ENCODE results near the gene SLC6A8. TPM values are rescaled to one million over a fixed set of nuclear protein-coding genes. Genes with fewer than 3 reads are reported as not detected.
"Not testable (repeated sequence)": the region's sequence is repeated elsewhere in the genome, so short reads cannot be mapped to it uniquely, and the experiment has no call there.

The SLC6A8 gene
- total RNA-seq, 2 experiments from 2014 or later = 0.42 to 0.71 TPM

- no peak for TF ChIP-seq CTCF (IDR thresholded peaks at IDR 0.05)
- POLR2A ChIA-PET = no interaction called here
- H3K27ac ChIP-seq (ENCODE audit: low read depth in 1 of 2, low read length in 2 of 2) = no peak overlapping the region
- peak overlapping the region; percentile 30 for H3K4me3 Mint-ChIP-seq
- H3K36me3 Mint-ChIP-seq (ENCODE audit: low read depth) = peaks cover 11% of the 10 kb centered on the region
- H3K4me1 ChIP-seq (ENCODE audit: insufficient read depth, low read length) = peaks cover 32% of the 10 kb centered on the region
- no peaks in the 10 kb centered on the region for H3K9me3 Mint-ChIP-seq
- no peaks in the 10 kb centered on the region for H3K9me3 ChIP-seq (ENCODE audit: control insufficient read depth in 1 of 2, insufficient read depth in 1 of 2, low read length in 2 of 2)
- ATAC-seq (ENCODE audit: poor library complexity) (peak; percentile 87), DNase-seq (peak in 5 of 14 experiments; percentile 18 to 61 (median 47))
- no peaks in the 10 kb centered on the region for H3K27me3 Mint-ChIP-seq
- H3K4me1 Mint-ChIP-seq (ENCODE audit: low read depth) = peaks cover 21% of the 10 kb centered on the region
- intact Hi-C loops (cut with DNase I, micrococcal nuclease) = no loop called here
- peak overlapping the region; percentile 14 for H3K4me3 ChIP-seq (ENCODE audit: low read length)
- H3K27ac Mint-ChIP-seq = peak overlapping the region; percentile 68
- no peaks in the 10 kb centered on the region for H3K27me3 ChIP-seq (ENCODE audit: control insufficient read depth in 1 of 2, insufficient read depth in 2 of 2, low read length in 2 of 2)
- CTCF ChIA-PET = no interaction called here
- peaks cover 8% of the 10 kb centered on the region for H3K36me3 ChIP-seq (ENCODE audit: insufficient read depth, low read length)
These were observed 52.2 kb downstream of the SLC6A8 start for GRCh38 chrX:153739754-153740486.

GRCh38 chrX:153740631-153741222 is 53.0 kb downstream of the SLC6A8 start:
- no peaks in the 10 kb centered on the region for H3K9me3 ChIP-seq (ENCODE audit: control insufficient read depth in 1 of 2, insufficient read depth in 1 of 2, low read length in 2 of 2)
- ChIA-PET POLR2A (no interaction called here), CTCF (no interaction called here)
- Mint-ChIP-seq H3K4me3 (peak overlapping the region; percentile 30), H3K27me3 (no peaks in the 10 kb centered on the region), H3K27ac (peak overlapping the region; percentile 68), H3K4me1 (ENCODE audit: low read depth) (peaks cover 14% of the 10 kb centered on the region), H3K9me3 (no peaks in the 10 kb centered on the region), H3K36me3 (ENCODE audit: low read depth) (peaks cover 3% of the 10 kb centered on the region)
- peaks cover 8% of the 10 kb centered on the region for H3K36me3 ChIP-seq (ENCODE audit: insufficient read depth, low read length)
- TF ChIP-seq CTCF (IDR thresholded peaks at IDR 0.05) = no peak
- no peaks in the 10 kb centered on the region for H3K27me3 ChIP-seq (ENCODE audit: control insufficient read depth in 1 of 2, insufficient read depth in 2 of 2, low read length in 2 of 2)
- no peak for DNase-seq
- peak overlapping the region; percentile 14 for H3K4me3 ChIP-seq (ENCODE audit: low read length)
- H3K4me1 ChIP-seq (ENCODE audit: insufficient read depth, low read length) = peaks cover 26% of the 10 kb centered on the region
- no peak for ATAC-seq (ENCODE audit: poor library complexity)
- intact Hi-C loops (cut with DNase I, micrococcal nuclease) = no loop called here
- no peak overlapping the region for H3K27ac ChIP-seq (ENCODE audit: low read depth in 1 of 2, low read length in 2 of 2)

DNA sequence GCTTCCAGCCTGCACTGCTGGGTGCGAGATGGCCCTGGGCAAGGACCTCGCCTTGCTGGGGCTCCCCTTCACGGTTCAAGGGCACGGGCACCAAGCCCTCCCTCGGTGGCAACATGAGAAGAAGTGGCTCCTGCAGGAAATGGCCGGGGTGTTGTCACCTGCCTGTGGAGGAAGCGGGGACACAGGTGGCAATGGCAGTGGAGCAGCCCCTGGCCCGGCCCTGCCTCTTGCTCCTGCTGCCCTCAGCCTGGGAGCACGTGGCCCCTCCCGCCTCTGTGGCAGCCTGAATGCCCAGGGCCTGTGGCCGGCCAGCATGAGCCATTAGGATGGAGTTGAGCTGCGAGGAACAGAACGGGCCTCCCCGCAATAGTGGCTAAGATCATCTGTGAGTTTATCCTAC is 53.7 kb downstream of the SLC6A8 start:
- TF ChIP-seq CTCF (IDR thresholded peaks at IDR 0.05) = no peak
- no peak overlapping the region for H3K4me3 ChIP-seq (ENCODE audit: low read length)
- ChIA-PET POLR2A (no interaction called here), CTCF (no interaction called here)
- peaks cover 5% of the 10 kb centered on the region for H3K36me3 ChIP-seq (ENCODE audit: insufficient read depth, low read length)
- Mint-ChIP-seq H3K27ac (no peak overlapping the region), H3K4me3 (no peak overlapping the region), H3K9me3 (no peaks in the 10 kb centered on the region), H3K27me3 (no peaks in the 10 kb centered on the region), H3K36me3 (ENCODE audit: low read depth) (peaks cover 3% of the 10 kb centered on the region), H3K4me1 (ENCODE audit: low read depth) (peaks cover 14% of the 10 kb centered on the region)
- intact Hi-C loops (cut with DNase I, micrococcal nuclease) = no loop called here
- no peak for DNase-seq
- no peak for ATAC-seq (ENCODE audit: poor library complexity)
- peaks cover 26% of the 10 kb centered on the region for H3K4me1 ChIP-seq (ENCODE audit: insufficient read depth, low read length)
- H3K27me3 ChIP-seq (ENCODE audit: control insufficient read depth in 1 of 2, insufficient read depth in 2 of 2, low read length in 2 of 2) = no peaks in the 10 kb centered on the region
- no peak overlapping the region for H3K27ac ChIP-seq (ENCODE audit: low read depth in 1 of 2, low read length in 2 of 2)
- no peaks in the 10 kb centered on the region for H3K9me3 ChIP-seq (ENCODE audit: control insufficient read depth in 1 of 2, insufficient read depth in 1 of 2, low read length in 2 of 2)

DNA sequence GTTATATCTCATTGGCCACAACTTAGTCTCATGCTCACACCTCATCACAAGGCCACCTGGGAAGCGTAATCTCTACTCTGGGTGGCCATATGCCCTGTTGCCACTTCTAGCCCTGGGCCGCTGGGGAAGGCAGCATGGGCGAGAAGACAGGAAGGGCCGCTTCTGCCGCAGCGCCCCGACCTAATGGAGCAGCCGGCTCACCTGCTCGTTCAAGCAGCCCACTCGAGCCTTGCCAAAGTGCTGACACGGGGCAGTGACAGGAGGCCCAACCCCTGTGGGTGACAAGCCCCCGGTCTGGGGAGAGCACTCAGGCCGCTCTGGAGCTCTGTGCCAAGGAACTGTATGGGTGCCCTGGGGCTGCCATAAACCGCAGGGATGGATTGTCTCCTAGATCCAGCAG is 54.4 kb downstream of the SLC6A8 start:
- H3K9me3 ChIP-seq (ENCODE audit: control insufficient read depth in 1 of 2, insufficient read depth in 1 of 2, low read length in 2 of 2); H3K27me3 ChIP-seq (ENCODE audit: control insufficient read depth in 1 of 2, insufficient read depth in 2 of 2, low read length in 2 of 2); ATAC-seq (ENCODE audit: poor library complexity); H3K4me3 ChIP-seq (ENCODE audit: low read length); H3K4me3 Mint-ChIP-seq; H3K36me3 Mint-ChIP-seq (ENCODE audit: low read depth); H3K27ac ChIP-seq (ENCODE audit: low read depth in 1 of 2, low read length in 2 of 2); H3K36me3 ChIP-seq (ENCODE audit: insufficient read depth, low read length); H3K9me3 Mint-ChIP-seq; H3K27ac Mint-ChIP-seq; DNase-seq; intact Hi-C loops (cut with DNase I, micrococcal nuclease); H3K27me3 Mint-ChIP-seq; POLR2A ChIA-PET; CTCF ChIA-PET: not testable (repeated sequence)
- peaks cover 26% of the 10 kb centered on the region for H3K4me1 ChIP-seq (ENCODE audit: insufficient read depth, low read length)
- H3K4me1 Mint-ChIP-seq (ENCODE audit: low read depth) = peaks cover 14% of the 10 kb centered on the region

DNA sequence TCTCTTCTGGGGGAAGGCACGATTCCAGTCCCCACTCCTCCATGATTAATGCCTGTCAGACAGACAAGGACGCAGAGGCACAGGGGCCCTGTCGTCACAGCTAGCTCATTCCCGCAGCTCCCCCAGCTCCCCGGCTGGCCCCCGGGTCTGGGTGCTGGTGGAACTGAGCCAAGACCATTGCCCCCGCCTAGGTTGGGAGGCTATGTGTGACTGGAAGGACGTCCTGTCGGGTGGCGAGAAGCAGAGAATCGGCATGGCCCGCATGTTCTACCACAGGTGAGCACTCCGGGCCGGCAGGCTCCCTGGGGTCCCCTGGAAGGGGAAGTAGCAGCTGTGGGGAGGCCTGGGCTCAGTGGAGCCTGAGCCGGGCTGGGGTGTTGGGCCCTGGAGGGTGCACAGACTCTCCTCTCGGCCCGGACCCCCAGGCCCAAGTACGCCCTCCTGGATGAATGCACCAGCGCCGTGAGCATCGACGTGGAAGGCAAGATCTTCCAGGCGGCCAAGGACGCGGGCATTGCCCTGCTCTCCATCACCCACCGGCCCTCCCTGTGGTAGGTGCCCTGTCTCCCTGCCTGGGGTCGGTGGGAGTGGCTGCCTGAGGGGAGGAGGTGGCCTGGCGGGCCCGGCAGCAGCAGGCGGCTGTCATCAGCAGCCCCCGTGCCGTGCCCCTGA is 55.2 kb downstream of the SLC6A8 start:
- peaks cover 26% of the 10 kb centered on the region for H3K4me1 ChIP-seq (ENCODE audit: insufficient read depth, low read length)
- H3K36me3 Mint-ChIP-seq (ENCODE audit: low read depth); H3K9me3 Mint-ChIP-seq; ATAC-seq (ENCODE audit: poor library complexity); DNase-seq; H3K4me3 ChIP-seq (ENCODE audit: low read length); H3K9me3 ChIP-seq (ENCODE audit: control insufficient read depth in 1 of 2, insufficient read depth in 1 of 2, low read length in 2 of 2); intact Hi-C loops (cut with DNase I, micrococcal nuclease); H3K27ac Mint-ChIP-seq; H3K27me3 ChIP-seq (ENCODE audit: control insufficient read depth in 1 of 2, insufficient read depth in 2 of 2, low read length in 2 of 2); H3K27me3 Mint-ChIP-seq; H3K36me3 ChIP-seq (ENCODE audit: insufficient read depth, low read length); POLR2A ChIA-PET; CTCF ChIA-PET; H3K27ac ChIP-seq (ENCODE audit: low read depth in 1 of 2, low read length in 2 of 2); H3K4me3 Mint-ChIP-seq: not testable (repeated sequence)
- H3K4me1 Mint-ChIP-seq (ENCODE audit: low read depth) = peaks cover 14% of the 10 kb centered on the region
